ENCODE results near the gene PIP5K1C. TPM values are rescaled to one million over a fixed set of nuclear protein-coding genes. Genes with fewer than 3 reads are reported as not detected.
A peak's percentile ranks its signal among the peaks of the same experiment; 100 is the strongest.

PIP5K1C gene
- total RNA-seq, 1 experiment from 2014 or later = 5.3 TPM

DNA sequence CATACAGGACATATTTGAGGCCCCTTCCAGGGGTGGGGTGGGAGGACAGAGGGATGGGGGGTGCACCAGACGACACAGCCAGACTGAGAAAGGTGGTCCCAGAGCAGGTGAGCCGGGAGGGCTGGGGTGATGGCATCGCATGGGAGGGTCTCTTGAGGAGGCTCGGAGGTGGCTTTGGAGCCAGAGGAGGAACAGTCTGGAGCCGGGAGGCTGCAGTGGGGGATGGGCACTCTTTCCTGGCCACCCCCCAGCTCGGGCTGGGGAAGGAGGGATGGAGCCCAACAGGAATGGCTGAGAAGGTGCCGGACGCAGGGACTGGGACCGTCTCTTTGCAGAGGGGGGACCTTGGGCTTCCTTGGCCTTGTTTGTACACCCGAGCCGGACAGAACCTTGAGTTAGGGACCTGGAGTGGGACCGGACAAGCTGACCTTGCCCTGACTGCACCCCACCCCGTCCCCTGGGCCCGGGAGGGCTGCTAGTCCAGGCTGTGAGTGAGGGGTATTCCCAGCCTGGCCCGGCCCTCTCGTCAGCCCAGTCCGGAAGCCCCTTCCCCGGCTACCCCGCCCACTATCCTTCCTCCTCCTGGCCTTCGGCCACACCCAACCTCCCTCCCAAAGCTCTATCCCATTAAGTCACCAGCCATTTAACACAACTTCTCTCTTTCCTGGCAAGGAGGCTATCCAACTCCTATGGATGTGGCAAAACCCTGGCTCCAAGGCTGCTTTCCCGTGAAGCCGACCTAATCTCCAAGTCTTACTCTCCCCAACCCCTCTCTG is 92.8 kb downstream of the PIP5K1C start:
- DNase-seq (ENCODE audit: low spot score) = peak; percentile 30
- in situ Hi-C loops (cut with HindIII; ENCODE audit: low sequenced_read_pairs) = no loop called here

DNA sequence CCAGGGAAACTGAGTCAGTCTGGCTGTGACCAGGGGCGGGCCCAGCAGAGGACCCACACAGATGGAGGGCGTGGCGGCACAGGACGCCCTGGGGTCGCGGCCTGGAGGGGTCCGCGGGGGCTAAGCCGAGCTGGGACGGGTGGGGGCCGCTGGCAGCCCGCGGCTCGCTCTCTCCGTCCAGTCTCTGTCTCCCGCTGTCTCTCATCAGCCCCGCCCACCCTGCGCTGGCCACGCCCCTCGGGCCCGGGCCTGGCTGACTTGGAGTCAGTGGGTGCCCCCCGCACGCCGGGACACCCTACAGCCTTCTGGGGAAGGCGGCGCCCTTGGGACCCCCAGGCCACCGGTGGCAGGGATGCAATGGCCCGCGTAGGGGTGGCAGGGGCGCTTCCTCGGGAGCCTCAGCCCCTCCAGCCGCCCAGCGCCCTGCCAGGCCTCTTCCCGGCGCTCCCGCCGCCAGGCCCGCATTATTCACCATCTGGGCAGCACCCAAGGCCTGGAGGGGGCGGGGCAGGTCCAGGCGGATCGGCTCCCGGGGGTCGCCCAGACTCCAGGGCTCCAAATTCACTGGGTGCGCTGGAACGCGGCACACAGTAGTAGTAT is 93.5 kb downstream of the PIP5K1C start, which contains the start of gene TBXA2R:
TBXA2R (minus strand) TSS at position 186 of the 600 bp plus-strand sequence. CDS start 6,241 bp downstream, outside the sequence.
- in situ Hi-C loops (cut with HindIII; ENCODE audit: low sequenced_read_pairs) = no loop called here
- DNase-seq (ENCODE audit: low spot score) = no peak

DNA sequence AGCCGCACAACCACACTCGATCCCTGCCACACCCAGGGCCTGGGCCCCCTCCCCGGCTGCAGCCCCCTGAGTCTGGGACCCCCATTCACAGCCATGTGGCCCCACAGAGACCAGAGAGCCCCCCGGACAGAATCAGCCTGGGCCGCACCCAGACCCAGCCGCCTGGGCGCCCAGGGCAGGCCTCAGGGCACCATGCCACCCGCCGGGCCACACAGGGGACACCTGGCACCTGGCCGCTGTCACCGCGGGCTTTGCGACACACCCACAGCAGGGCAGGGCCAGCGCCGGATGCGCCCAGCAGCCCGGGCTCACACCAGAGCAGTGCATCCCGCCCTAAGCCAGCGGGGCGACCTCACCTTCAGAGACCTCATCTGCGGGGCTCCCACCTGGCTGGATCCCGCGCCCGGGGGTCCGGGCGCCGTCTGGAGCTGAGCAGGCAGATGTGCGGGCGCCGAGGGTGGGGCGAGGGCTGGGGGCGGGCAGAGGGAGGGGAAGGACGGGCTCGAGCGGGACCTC is 94.0 kb downstream of the PIP5K1C start:
- no peak for DNase-seq (ENCODE audit: low spot score)
- in situ Hi-C loops (cut with HindIII; ENCODE audit: low sequenced_read_pairs) = no loop called here

DNA sequence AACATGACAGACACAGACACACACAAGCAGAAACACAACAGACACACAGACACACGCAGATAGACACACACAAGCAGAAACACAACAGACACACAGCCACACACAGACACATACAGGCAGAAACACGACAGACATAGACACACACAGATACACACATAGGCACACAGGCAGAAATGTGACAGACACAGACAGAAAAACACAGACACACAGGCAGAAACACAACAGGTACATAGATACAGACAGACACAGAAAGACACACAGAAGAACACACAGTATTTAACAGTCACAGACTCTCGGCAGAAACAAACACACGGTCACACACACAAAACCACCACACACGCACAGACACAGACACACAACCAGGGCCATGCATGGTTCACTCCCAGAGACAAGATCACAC is 94.5 kb downstream of the PIP5K1C start:
- DNase-seq (ENCODE audit: low spot score) = no peak
- in situ Hi-C loops (cut with HindIII; ENCODE audit: low sequenced_read_pairs) = no loop called here

DNA sequence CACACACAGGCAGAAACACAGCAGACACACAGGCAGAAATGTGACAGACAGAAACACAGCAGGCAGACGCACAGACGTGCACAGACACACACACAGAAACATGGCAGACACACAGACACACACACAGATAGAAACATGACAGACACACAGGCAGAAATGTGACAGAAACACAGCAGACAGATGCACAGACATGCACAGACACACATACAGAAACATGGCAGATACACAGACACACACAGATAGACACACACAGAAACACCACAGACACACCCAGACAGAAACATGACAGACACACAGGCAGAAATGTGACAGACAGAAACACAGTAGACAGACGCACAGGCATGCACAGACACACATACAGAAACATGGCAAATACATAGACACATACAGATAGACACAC is 94.9 kb downstream of the PIP5K1C start:
- no peak for DNase-seq (ENCODE audit: low spot score)
- in situ Hi-C loops (cut with HindIII; ENCODE audit: low sequenced_read_pairs) = no loop called here

DNA sequence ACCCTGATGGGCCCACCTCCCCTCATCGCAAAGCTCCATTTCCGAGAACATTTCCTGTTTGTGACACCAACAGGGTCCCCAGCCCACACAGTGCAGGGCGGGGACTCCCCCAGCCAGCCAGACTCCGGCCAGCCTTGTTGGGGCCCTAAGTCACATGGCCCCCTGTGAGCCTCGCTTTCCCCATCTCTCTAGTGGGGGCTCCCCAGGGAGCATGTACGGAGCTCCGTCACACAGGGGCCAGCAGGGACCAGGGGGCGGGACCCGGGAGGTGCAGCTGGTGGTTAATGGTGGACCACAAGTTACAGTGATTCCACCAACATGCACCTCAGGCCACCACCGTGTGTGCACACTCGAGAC is 95.3 kb downstream of the PIP5K1C start:
- DNase-seq (ENCODE audit: low spot score) = no peak

DNA sequence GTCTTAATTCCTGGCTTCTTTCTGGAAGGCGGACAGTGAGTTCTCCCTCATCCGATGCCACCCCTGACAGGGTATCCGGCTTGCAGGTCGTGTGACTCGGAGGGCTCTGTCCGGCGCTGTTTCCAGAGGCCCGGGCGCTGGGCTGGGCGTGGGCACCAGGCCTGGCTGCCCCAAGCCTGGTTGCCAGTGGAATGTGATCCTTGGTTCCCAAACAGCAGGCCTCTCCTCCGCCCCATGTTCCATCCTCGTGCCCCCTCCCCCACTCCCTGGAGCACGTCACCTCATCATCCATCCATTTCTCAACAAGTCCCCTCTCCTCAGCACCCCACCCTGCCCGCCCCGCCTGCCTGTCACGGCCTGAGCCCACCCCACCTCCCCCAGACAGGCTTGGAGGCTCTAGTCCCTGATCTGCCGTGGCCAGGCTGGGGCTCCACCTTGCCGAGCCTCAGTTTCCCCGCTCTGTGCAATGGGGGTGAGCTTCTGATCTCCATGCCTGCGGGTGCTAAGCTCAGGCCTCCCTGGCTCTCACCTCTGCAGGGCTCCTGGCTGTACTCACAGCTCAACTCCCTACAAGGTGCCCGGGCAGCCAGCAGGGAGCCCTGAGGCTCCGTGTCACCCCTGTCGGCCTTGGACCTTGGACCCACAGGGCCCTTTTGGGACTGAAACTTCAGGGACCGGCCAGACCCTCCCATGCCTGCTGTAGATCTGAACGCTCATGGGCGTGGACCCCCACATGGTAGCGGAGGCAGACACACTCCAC is 95.9 kb downstream of the PIP5K1C start:
- in situ Hi-C loops (cut with HindIII; ENCODE audit: low sequenced_read_pairs) = no loop called here
- no peak for DNase-seq (ENCODE audit: low spot score)

More for the DNA sequence above, 95.3 kb downstream of the PIP5K1C start:
- in situ Hi-C loops (cut with HindIII; ENCODE audit: low sequenced_read_pairs) = no loop called here

DNA sequence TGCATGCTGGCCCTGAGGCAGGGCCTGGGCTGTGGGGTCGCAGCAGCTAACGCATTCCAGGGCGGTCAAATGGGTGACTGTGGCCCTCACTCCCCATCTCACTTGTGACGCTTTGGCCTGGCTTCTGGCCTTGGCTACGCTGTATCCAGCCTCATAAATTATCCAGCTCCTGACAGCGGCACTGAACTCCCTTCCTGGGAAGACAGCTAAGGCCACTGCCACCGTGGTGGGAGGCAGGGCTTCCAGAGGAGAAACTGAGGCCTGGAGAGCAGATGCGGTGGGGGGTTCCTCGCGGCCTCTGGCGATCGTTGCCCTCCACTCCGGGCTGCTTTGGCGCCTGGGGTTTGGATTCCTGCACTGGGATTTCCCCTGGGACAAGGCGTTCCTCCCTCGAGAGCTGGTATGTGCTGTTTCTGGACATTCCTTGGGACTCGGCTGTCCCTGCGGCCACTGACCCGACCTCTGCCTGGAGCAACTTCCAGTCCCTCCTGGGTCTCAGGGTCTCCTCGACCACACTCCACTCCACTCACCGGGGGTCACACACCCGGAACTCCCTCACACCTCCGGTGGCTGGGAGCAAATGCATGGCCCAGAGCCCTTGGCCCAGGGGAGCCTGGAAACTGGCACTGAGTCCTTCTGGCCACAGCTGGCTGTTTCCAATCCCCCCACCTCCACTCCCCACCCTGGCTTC is 97.0 kb downstream of the PIP5K1C start:
- in situ Hi-C loops (cut with HindIII; ENCODE audit: low sequenced_read_pairs) = no loop called here
- no peak for DNase-seq (ENCODE audit: low spot score)

DNA sequence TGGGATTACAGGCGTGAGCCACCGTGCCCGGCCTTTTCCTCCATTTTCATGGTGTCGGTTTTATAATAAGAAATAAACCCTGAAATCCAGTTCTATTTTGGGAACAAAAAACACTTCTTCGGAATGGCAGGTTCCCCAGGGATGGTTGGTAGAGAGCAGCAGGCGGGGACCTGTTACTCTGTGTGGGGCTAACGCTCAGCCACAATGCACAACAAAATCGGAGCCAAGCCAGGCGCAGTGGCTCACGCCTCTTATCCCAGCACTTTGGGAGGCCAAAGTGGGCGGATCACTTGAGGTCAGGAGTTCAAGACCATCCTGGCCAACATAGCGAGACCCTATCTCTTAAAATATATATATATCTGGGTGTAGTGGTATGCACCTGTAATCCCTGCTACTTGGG is 99.2 kb downstream of the PIP5K1C start:
- in situ Hi-C loops (cut with HindIII; ENCODE audit: low sequenced_read_pairs) = no loop called here
- no peak for DNase-seq (ENCODE audit: low spot score)

DNA sequence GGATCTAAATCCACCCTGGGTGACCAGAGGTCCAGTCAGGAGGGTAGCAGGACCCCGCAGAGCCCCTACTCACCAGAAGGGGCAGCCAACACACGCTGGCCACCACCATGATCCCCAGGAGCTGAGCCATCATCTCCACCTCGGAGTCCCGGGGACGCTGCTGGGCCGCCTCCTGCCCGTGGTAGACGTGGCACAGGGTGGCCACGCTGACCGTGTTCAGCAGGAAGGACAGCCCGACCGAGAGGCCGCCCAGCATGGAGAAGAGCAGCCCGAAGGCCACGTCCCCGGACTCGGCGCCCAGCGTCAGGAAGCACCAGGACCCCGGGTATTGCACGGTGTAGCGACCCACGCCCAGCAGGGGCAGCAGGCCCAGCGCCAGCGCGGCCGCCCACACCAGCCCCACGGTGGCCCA is 100.5 kb downstream of the PIP5K1C start:
- in situ Hi-C loops (cut with HindIII; ENCODE audit: low sequenced_read_pairs) = no loop called here
- no peak for DNase-seq (ENCODE audit: low spot score)

DNA sequence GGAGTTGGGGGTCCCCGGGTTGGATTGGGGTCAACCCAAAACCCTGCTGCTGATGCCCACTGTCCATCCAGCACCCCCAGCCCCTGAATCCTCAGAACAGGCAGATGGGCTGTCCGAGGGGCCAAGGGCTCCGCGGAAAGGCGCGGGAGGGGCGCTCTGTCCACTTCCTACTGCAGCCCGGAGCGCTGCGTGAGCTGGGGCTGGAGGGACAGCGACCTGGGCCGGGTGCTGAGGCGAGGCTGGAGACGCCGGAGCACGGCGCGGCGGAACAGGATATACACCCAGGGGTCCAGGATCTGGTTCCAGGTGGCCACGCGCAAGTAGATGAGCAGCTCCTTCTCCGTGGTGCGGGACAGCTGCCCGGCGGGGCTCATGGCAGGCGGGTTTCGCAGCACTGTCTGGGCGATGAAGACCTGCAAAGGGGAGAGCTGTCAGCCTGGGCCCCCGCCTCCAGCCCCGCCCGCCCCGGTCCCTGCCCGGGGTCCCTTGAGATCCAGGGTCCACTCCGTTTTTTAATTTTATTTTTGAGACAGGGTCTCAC is 104.7 kb downstream of the PIP5K1C start:
- DNase-seq (ENCODE audit: low spot score) = no peak
- in situ Hi-C loops (cut with HindIII; ENCODE audit: low sequenced_read_pairs) = no loop called here

DNA sequence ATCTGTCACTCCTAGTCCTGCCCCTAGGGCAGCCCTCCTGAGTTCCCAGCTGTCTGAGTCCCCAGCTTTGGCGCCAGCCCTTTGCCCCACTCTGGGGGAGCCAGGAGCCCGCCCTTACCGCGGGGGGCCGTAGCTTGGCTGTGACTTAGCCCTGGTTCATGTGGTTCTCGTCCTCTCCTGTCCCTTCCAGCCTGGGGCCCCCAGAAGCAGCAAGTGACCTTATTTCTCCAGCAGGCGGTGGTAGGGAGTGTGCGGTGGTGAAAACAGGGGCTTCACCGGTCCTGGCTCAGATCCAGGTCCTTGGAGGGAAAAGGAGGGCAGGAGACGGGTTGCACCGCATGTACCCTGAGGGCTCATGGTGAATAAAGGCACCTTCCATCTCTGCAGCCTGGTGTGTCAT is 107.1 kb downstream of the PIP5K1C start:
- in situ Hi-C loops (cut with HindIII; ENCODE audit: low sequenced_read_pairs) = no loop called here
- DNase-seq (ENCODE audit: low spot score) = no peak

DNA sequence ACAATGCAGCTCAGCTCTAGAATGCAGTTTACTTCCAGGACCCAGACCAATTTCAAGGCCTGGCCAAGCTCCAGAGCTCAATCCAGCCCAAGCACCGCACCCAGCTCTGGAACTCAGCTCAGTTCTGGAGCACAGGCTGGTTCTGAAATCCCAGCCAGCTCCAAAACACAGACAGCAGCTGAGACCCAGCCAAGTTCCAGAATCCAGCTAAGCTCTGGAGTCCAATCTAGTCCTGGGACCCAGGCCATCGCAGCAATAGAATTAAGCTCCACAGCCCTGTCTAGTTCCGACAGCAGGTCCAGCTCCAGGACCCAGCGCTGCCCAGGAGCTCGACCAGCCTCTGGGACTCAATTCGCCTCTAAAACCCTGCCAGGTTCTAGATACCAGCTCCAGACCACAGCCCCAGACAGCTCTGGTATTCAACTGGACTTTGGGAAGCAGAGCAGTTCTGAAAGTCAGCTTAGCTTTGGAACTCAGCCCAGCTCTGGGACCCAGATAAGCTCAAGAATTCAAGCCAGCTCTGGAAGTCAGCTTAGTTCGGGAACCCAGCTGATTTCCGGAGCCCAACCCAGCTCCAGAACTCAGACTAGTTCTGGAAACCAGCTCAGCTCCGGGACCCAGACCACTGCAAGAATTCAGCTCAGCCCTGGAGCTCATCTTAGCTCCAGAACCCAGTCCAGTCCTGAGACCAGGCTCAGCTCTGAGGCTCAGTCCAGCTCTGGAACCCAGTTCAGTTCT is 108.2 kb downstream of the PIP5K1C start:
- in situ Hi-C loops (cut with HindIII; ENCODE audit: low sequenced_read_pairs) = no loop called here
- no peak for DNase-seq (ENCODE audit: low spot score)

DNA sequence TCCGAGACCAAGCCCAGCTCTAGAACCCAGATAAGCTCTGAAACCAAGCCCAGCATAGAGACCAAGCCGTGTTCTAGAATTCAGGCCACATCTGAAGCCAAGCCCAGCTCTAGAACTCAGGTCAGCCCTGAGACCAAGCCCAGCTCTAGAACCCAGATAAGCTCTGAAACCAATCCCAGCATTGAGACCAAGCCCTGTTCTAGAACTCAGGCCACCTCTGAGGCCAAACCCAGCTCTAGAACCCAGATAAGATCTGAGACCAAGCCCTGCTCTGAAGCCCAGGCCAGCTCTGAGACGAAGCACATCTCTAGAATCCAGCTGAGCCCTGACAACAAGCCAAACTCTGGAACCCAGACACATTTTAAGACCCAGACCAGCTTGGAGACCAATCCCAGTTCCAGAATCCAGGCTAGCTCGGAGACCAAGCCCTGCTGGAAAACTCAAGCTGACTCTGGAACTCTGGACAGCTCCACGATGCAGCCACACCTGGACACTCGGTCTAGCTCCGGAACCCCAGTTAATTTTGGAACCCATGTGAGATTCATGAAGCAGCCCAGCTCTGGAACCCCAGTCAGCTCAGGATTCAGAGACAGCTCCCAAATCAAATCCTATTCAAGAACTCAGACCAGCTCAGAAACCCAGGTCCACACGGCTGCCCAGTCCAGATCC is 109.1 kb downstream of the PIP5K1C start:
- no peak for DNase-seq (ENCODE audit: low spot score)

DNA sequence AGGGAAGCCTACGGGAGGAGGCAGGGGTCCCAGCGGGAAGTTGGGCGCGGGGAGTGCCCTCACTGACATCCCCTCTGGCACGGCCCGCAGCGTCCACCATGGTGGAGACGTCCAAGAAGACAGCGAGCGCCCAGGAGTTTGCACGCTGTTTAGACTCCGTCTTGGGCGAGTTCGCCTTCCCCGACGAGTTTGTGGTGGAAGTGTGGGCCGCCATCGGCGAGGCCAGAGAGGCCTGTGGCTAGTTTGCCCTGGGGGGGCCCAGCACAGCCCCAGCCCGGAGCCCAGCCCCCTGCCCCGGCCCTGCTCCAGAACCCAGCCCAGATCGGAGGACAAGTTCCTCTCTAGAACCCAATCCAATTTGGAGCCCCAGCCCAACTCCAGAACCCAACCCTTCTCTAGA is 110.3 kb downstream of the PIP5K1C start:
- in situ Hi-C loops (cut with HindIII; ENCODE audit: low sequenced_read_pairs) = no loop called here

More for the DNA sequence above, 109.1 kb downstream of the PIP5K1C start:
- in situ Hi-C loops (cut with HindIII; ENCODE audit: low sequenced_read_pairs) = no loop called here

DNA sequence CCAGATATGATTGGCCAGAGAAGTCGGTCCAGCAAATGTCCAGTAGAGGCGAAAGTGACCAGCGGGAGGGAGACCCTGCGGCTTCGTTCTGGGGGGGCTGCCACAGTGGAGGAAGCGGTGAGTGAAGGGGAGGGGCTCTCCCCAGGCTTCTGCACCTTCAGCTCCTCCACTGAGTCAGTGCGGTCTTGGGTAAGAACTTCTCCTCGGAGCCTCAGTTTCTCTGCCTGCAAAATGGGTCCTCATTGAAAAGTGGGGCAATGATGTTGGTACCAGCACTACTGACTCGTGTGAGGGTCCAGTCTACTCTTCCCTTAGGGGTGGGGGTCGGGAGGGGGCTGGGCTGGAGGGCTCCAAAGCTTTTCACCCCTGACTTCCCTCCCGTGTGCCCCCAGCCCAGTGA is 110.8 kb downstream of the PIP5K1C start:
- in situ Hi-C loops (cut with HindIII; ENCODE audit: low sequenced_read_pairs) = no loop called here
- DNase-seq (ENCODE audit: low spot score) = no peak

More for the DNA sequence above, 110.3 kb downstream of the PIP5K1C start:
- DNase-seq (ENCODE audit: low spot score) = no peak

DNA sequence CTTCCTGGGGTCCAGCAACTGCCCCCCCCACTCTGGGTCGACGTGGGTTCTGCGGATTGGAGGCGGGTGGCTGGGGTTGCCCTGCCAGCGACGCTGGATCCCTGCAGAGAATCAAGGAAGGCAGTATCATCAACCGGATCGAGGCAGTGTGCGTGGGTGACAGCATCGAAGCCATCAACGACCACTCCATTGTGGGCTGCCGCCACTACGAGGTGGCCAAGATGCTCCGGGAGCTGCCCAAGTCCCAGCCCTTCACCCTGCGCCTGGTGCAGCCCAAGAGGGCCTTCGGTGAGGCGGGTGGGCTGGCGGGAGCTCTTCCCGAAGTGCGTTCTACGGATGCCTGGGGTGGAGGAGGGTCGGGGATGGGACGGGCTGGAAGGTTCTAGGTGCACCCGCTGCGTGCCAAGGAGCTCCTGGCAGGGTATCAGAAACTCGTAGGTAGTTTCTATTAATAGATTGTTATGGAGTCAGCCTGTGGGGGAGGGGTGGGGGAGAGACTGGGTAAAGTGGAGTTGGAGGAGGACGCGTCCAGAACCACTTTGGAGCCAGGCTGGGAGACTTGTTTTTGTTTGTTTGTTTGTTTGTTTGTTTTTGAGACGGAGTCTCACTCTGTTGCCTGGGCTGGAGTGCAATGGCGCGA is 113.4 kb downstream of the PIP5K1C start:
- no peak for DNase-seq (ENCODE audit: low spot score)
- in situ Hi-C loops (cut with HindIII; ENCODE audit: low sequenced_read_pairs) = no loop called here

All from G401 (cell line).